HL-60 (cell line): ENCODE results near the gene IL1RN.

ENCODE experiments used
- DNase-seq, 2 experiments: peaks; one replicate each; pipeline ENCODE4 v3.0.0-alpha.2; 2010 to 2020; ENCODE audit warnings: low read depth in 1 of 2, low spot score in 1 of 2
- H3K27ac ChIP-seq: fragments of 250-450 bp; sonication (Bioruptor Pico); replicated peaks from 2 replicates; pipeline ENCODE4 v1.5.1; 2020; ENCODE audit warnings: mild to moderate bottlenecking, moderate library complexity
- H3K27me3 ChIP-seq: fragments of 250-450 bp; sonication (Bioruptor Pico); 2 replicates; pipeline ENCODE4 v1.5.1; 2021; ENCODE audit warnings: mild to moderate bottlenecking, moderate library complexity; ENCODE audit not compliant: insufficient read depth, poor library complexity, severe bottlenecking
- H3K4me3 ChIP-seq: replicated peaks from 2 replicates; pipeline ENCODE4 v1.5.1; 2011; ENCODE audit warnings: mild to moderate bottlenecking, control low read depth, low read length; ENCODE audit not compliant: insufficient read depth
- GABPA ChIP-seq: IDR thresholded peaks from 2 replicates; pipeline ENCODE4 v1.6.1; 2012; ENCODE audit warnings: low read depth
- POLR2AphosphoS5 ChIP-seq: IDR thresholded peaks from 2 replicates; pipeline ENCODE4 v1.6.1; 2012; ENCODE audit warnings: low read depth
- SPI1 ChIP-seq: IDR thresholded peaks from 2 replicates; pipeline ENCODE4 v1.6.1; 2012; ENCODE audit warnings: low read depth, mild to moderate bottlenecking, borderline replicate concordance
- TF ChIP-seq, protein P1 (sequence below): IDR thresholded peaks from one replicate; pipeline ENCODE4 v1.5.1; 2011; ENCODE audit warnings: low read length, control low read depth, inconsistent platforms; ENCODE audit not compliant: insufficient read depth
- TF ChIP-seq, protein P2 (sequence below): IDR thresholded peaks from 2 replicates; pipeline ENCODE4 v1.6.1; 2012; ENCODE audit warnings: low read depth; ENCODE audit not compliant: insufficient replicate concordance

The IL1RN gene

DNA sequence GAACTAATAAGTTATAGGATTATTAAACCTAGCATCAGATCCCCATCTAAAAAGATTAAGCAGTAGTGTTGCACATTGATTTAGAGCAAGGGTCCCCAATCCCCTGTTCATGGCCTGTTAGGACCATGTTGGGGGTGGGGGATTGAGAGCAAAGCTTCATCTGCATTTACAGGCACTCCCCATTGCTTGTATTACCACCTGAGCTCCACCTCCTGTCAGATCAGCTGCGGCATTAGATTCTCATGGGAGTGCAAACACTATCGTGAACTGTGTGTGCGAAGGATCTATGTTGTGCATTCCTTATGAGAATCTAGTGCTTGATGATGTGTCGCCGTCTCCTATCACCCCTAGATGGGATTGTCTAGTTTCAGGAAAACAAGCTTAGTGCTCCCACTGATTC is 27.9 kb downstream of the IL1RN start:
- DNase-seq: no peak
- H3K27ac ChIP-seq: no peak overlapping the region

DNA sequence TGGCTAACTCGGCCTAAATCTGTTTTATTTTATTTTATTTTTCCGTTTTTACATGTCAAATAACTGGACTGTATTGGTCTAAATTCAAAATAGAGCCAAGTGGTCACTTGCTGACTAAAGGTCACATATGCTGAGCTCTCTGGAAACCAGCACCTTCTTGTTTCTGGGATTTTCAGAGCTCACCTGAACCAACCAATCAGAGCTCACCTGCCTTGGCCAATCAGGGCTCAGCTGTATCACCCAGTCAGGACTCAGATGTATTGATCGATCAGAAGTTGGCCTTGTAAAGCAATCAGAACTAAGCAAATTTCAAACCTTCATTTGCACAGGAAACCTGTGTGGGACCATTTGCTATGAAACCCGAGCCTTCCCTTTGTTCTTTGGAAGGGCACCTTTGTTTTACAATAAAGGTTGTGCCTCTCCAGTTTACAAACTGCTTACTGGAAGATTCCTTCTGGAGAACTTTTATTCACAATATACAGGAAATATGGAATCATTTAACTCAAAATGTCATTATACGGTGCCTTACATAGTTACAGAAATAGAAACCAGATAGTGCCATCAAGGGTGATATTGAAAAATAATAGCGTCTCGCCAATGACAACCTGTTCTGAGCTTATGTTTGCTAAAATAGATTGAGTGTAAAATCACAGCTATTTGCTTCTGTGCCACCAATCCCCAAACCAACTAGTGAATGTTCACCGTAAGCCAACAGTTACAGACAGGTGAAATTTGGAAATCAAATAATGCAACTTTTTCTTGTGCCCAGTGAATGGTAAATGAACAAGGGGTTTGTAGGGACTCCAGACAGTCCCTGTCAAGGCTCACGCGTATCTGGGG is 29.1 kb downstream of the IL1RN start:
- TF ChIP-seq, protein P1, sequence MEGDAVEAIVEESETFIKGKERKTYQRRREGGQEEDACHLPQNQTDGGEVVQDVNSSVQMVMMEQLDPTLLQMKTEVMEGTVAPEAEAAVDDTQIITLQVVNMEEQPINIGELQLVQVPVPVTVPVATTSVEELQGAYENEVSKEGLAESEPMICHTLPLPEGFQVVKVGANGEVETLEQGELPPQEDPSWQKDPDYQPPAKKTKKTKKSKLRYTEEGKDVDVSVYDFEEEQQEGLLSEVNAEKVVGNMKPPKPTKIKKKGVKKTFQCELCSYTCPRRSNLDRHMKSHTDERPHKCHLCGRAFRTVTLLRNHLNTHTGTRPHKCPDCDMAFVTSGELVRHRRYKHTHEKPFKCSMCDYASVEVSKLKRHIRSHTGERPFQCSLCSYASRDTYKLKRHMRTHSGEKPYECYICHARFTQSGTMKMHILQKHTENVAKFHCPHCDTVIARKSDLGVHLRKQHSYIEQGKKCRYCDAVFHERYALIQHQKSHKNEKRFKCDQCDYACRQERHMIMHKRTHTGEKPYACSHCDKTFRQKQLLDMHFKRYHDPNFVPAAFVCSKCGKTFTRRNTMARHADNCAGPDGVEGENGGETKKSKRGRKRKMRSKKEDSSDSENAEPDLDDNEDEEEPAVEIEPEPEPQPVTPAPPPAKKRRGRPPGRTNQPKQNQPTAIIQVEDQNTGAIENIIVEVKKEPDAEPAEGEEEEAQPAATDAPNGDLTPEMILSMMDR: no peak
- TF ChIP-seq SPI1 (no peak), GABPA (no peak), POLR2AphosphoS5 (no peak)
- TF ChIP-seq, protein P2, sequence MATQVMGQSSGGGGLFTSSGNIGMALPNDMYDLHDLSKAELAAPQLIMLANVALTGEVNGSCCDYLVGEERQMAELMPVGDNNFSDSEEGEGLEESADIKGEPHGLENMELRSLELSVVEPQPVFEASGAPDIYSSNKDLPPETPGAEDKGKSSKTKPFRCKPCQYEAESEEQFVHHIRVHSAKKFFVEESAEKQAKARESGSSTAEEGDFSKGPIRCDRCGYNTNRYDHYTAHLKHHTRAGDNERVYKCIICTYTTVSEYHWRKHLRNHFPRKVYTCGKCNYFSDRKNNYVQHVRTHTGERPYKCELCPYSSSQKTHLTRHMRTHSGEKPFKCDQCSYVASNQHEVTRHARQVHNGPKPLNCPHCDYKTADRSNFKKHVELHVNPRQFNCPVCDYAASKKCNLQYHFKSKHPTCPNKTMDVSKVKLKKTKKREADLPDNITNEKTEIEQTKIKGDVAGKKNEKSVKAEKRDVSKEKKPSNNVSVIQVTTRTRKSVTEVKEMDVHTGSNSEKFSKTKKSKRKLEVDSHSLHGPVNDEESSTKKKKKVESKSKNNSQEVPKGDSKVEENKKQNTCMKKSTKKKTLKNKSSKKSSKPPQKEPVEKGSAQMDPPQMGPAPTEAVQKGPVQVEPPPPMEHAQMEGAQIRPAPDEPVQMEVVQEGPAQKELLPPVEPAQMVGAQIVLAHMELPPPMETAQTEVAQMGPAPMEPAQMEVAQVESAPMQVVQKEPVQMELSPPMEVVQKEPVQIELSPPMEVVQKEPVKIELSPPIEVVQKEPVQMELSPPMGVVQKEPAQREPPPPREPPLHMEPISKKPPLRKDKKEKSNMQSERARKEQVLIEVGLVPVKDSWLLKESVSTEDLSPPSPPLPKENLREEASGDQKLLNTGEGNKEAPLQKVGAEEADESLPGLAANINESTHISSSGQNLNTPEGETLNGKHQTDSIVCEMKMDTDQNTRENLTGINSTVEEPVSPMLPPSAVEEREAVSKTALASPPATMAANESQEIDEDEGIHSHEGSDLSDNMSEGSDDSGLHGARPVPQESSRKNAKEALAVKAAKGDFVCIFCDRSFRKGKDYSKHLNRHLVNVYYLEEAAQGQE: no peak
- no peak overlapping the region; the same call in 1 of the 2 replicates for H3K4me3 ChIP-seq
- H3K27me3 ChIP-seq: no peaks in the 10 kb centered on the region
- H3K27ac ChIP-seq: no peak overlapping the region
- DNase-seq: no peak

More for the DNA sequence above, 27.9 kb downstream of the IL1RN start:
- TF ChIP-seq SPI1: no peak
- TF ChIP-seq GABPA: no peak
- TF ChIP-seq, protein P2: no peak
- no peak for TF ChIP-seq POLR2AphosphoS5
- TF ChIP-seq, protein P1: no peak
- no peak overlapping the region for H3K4me3 ChIP-seq
- H3K27me3 ChIP-seq: no peaks in the 10 kb centered on the region

DNA sequence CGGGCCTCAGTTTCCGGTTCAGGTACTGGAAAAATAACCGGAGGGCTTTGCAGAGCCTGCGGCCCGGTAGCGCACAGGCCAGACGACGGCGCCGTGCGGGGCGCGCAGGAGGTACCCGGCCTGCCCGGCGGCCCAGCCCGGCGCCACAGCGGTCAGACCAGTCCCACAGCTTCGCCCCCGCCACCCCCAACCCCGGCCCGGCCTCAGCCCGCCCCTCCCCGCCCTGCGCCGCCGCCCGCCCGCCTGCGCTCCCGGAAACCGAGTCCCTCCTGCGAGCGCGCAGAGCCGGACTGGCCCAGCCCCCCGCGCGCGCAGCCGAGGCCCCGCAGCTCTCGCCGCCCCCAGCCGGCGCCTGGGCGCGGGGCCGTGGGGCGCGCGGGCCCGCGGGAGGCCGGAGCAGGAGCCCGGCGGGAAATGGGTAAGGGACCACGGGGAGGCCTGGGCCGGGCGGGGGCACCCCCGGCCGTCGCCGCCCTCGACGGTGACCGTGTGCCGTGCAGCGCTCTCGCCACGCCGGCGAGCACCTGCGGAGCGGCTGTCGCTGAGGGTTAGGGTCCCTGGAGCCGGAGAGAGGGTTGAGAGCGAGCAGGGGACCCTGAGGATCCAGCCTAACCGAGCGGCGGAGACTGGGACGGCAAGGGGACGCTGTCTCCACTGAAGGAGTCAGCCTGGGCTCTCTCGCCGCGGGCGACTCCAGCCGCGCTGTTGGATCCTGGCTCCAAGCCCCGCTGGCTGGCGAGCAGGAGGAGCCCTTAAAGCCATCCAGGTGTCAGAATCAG is 29.9 kb downstream of the IL1RN start:
- Histone ChIP-seq H3K27me3 (no peaks in the 10 kb centered on the region), H3K4me3 (peak overlapping the region; percentile 32), H3K27ac (no peak overlapping the region)
- no peak for DNase-seq
- TF ChIP-seq, protein P1: no peak
- TF ChIP-seq GABPA (no peak), SPI1 (no peak), POLR2AphosphoS5 (no peak)
- TF ChIP-seq, protein P2: no peak
